HUES6 (cell line): ENCODE data around the gene UROC1.

Experiments
- H3K27ac ChIP-seq: 2 replicates; pipeline ENCODE4 v1.7.0; 2013; ENCODE audit warnings: low read depth, mild to moderate bottlenecking, low read length, inconsistent platforms
- H3K27me3 ChIP-seq: 2 replicates; pipeline ENCODE4 v1.6.1; 2013; ENCODE audit warnings: low read length; ENCODE audit not compliant: control insufficient read depth, insufficient read depth
- H3K36me3 ChIP-seq: 2 replicates; pipeline ENCODE4 v1.6.1; 2013; ENCODE audit warnings: low read length; ENCODE audit not compliant: control insufficient read depth, insufficient read depth
- H3K4me1 ChIP-seq: 2 replicates; pipeline ENCODE4 v1.6.1; 2013; ENCODE audit warnings: low read length; ENCODE audit not compliant: control insufficient read depth, insufficient read depth
- H3K4me3 ChIP-seq: 2 replicates; pipeline ENCODE4 v1.5.1; 2013; ENCODE audit warnings: low read depth, low read length
- H3K9ac ChIP-seq: one replicate; pipeline ENCODE4 v1.6.1; 2013; ENCODE audit warnings: mild to moderate bottlenecking, low read length
- H3K9me3 ChIP-seq: 2 replicates; pipeline ENCODE4 v1.6.1; 2013; ENCODE audit warnings: low read depth, low read length; ENCODE audit not compliant: control insufficient read depth, insufficient read depth

The UROC1 gene

GRCh38 chr3:126552688-126553283, 35.2 kb upstream of the UROC1 start:
- Histone ChIP-seq H3K4me3 (no peak overlapping the region), H3K4me1 (peaks cover 25% of the 10 kb centered on the region), H3K36me3 (no peaks in the 10 kb centered on the region), H3K9ac (no peak overlapping the region), H3K9me3 (no peaks in the 10 kb centered on the region), H3K27me3 (no peaks in the 10 kb centered on the region), H3K27ac (no peak overlapping the region)

- no peak overlapping the region for H3K4me3 ChIP-seq
- H3K9me3 ChIP-seq = no peaks in the 10 kb centered on the region
- no peak overlapping the region for H3K9ac ChIP-seq
- H3K27me3 ChIP-seq = no peaks in the 10 kb centered on the region
- peaks cover 27% of the 10 kb centered on the region for H3K4me1 ChIP-seq
- no peak overlapping the region for H3K27ac ChIP-seq
- H3K36me3 ChIP-seq = no peaks in the 10 kb centered on the region
Measured at GRCh38 chr3:126551839-126552687, 34.5 kb upstream of the UROC1 start.

GRCh38 chr3:126551121-126551838, 33.7 kb upstream of the UROC1 start:
- no peak overlapping the region for H3K9ac ChIP-seq
- peaks cover 27% of the 10 kb centered on the region for H3K4me1 ChIP-seq

GRCh38 chr3:126550488-126551051, 33.0 kb upstream of the UROC1 start:
- Histone ChIP-seq H3K27ac (no peak overlapping the region), H3K4me1 (peaks cover 27% of the 10 kb centered on the region), H3K4me3 (no peak overlapping the region), H3K9ac (no peak overlapping the region), H3K27me3 (no peaks in the 10 kb centered on the region), H3K9me3 (no peaks in the 10 kb centered on the region), H3K36me3 (no peaks in the 10 kb centered on the region)

More at GRCh38 chr3:126551121-126551838, 33.7 kb upstream of the UROC1 start:
- Histone ChIP-seq H3K4me3 (no peak overlapping the region), H3K27me3 (no peaks in the 10 kb centered on the region), H3K27ac (no peak overlapping the region), H3K36me3 (no peaks in the 10 kb centered on the region), H3K9me3 (no peaks in the 10 kb centered on the region)

GRCh38 chr3:126549861-126550487, 32.4 kb upstream of the UROC1 start:
- Histone ChIP-seq H3K9me3 (no peaks in the 10 kb centered on the region), H3K4me3 (no peak overlapping the region), H3K27ac (no peak overlapping the region), H3K9ac (no peak overlapping the region), H3K4me1 (peaks cover 27% of the 10 kb centered on the region), H3K36me3 (no peaks in the 10 kb centered on the region), H3K27me3 (no peaks in the 10 kb centered on the region)

GRCh38 chr3:126548556-126549466, 31.2 kb upstream of the UROC1 start:
- no peaks in the 10 kb centered on the region for H3K27me3 ChIP-seq
- H3K27ac ChIP-seq = peak overlapping the region; percentile 53; the same call in 1 of the 2 replicates
- H3K36me3 ChIP-seq = no peaks in the 10 kb centered on the region
- no peaks in the 10 kb centered on the region for H3K9me3 ChIP-seq
- peak overlapping the region; percentile 27; the same call in 1 of the 2 replicates for H3K4me3 ChIP-seq
- H3K9ac ChIP-seq = peak overlapping the region; percentile 64
- H3K4me1 ChIP-seq = peaks cover 27% of the 10 kb centered on the region

GRCh38 chr3:126547721-126548120, 30.1 kb upstream of the UROC1 start:
- H3K9ac ChIP-seq = no peak overlapping the region
- no peak overlapping the region for H3K4me3 ChIP-seq
- peaks cover 27% of the 10 kb centered on the region for H3K4me1 ChIP-seq
- no peaks in the 10 kb centered on the region for H3K27me3 ChIP-seq
- no peaks in the 10 kb centered on the region for H3K9me3 ChIP-seq
- no peaks in the 10 kb centered on the region for H3K36me3 ChIP-seq
- no peak overlapping the region for H3K27ac ChIP-seq

- peaks cover 27% of the 10 kb centered on the region for H3K4me1 ChIP-seq
- H3K4me3 ChIP-seq = no peak overlapping the region
- H3K36me3 ChIP-seq = no peaks in the 10 kb centered on the region
- no peaks in the 10 kb centered on the region for H3K9me3 ChIP-seq
- no peak overlapping the region for H3K27ac ChIP-seq
- no peaks in the 10 kb centered on the region for H3K27me3 ChIP-seq
- H3K9ac ChIP-seq = no peak overlapping the region
Measured at GRCh38 chr3:126546549-126547239, 29.1 kb upstream of the UROC1 start.

GRCh38 chr3:126546013-126546412, 28.4 kb upstream of the UROC1 start:
- Histone ChIP-seq H3K9ac (no peak overlapping the region), H3K9me3 (no peaks in the 10 kb centered on the region), H3K27ac (no peak overlapping the region), H3K4me1 (peaks cover 27% of the 10 kb centered on the region), H3K27me3 (no peaks in the 10 kb centered on the region), H3K36me3 (no peaks in the 10 kb centered on the region), H3K4me3 (no peak overlapping the region)
